HG02678 (cell line): ENCODE data around the gene TBPL1.
A peak's percentile ranks its signal among the peaks of the same experiment; 100 is the strongest.
"Not testable (repeated sequence)": the region's sequence is repeated elsewhere in the genome, so short reads cannot be mapped to it uniquely, and the experiment has no call there.

Experiments
- ATAC-seq: cut with Tn5 transposase; IDR thresholded peaks from one replicate; pipeline ENCODE4 v1.9.1; 2021; ENCODE audit warnings: mild to moderate bottlenecking, moderate library complexity; ENCODE audit not compliant: unreplicated experiment

Gene TBPL1

GRCh38 chr6:133953634-133954415 lies 801 bp downstream of the TBPL1 start:
- ATAC-seq, result no peak

DNA sequence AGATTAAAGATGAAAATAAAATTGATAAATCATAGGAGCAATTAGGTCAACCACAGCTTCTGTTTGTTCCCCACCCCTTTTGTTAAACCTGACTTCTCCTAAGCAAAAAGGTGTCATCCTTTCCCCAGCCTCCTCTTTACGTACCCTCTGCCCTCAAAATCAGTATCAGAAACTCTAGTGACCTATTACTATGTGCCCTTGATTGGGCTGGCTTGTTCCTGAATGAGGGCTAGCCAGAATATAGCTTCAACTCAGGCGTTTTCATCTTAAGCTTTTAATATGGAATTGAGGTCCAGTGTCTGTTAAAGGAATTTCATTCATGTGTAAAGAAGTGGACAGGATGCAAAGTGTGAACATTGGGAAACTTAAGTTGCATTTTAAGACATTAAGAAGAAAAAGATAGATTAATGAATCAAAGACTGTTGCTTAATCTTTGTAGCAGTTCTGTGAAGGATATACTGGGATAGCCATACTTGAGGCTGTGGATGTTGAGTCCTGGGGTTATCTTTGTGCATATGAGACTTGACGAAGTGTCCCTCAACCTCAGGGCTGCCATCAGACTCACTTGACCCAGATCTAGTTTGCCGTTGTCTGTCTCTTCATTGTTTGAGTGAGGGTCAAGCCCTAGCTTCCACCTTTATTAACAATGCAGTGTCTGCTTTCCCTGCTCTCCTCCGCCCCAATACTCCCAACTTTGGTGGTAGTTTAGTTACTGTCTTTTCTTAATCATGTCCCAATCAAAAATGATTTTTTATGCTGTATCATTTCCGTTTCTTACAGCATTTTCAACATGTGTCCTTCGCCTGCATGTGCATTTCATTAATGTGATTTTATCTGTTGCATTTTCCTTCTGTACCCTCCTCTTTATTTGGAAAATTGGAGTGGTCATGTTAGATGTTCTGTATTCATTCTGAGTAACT lies 1.9 kb downstream of the TBPL1 start:
- ATAC-seq, result no peak

DNA sequence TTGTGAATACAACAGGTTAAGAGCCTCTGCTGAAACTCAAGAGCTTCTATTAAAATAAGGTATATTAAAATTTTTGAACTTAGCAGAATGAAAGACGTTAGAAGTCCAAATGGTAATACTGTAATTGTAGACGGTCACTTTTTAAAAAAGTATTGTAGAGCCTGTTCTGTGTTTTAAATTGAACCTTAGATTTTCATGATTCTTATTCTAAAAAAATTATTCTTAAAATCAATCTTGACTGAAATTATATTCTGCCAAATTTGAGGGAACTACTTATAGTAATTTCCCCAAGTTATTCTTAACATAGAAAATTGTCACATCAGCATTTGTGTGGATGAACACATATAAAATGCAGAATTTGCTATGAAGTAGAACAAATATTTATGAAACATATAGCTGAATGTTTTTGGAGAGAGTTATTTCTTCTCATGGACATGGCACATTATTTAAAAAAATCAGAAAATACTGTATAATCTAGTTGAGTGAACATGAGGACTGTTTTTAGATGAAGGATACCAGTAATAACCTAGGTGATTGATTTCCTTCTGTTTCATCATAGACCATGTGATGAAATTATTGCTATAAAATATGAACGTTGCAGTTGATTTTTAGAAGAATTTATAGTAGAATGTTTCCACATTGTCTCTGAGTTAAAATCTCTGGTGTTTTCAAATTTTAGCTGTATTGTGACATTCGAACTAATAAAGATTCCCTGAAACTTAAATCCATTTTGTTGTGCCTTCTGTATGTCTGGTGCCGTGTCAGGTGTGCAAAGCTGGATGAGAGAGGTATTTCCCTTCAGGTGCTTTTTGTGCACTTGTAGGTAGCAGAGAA lies 2.8 kb downstream of the TBPL1 start:
- ATAC-seq, result no peak

DNA sequence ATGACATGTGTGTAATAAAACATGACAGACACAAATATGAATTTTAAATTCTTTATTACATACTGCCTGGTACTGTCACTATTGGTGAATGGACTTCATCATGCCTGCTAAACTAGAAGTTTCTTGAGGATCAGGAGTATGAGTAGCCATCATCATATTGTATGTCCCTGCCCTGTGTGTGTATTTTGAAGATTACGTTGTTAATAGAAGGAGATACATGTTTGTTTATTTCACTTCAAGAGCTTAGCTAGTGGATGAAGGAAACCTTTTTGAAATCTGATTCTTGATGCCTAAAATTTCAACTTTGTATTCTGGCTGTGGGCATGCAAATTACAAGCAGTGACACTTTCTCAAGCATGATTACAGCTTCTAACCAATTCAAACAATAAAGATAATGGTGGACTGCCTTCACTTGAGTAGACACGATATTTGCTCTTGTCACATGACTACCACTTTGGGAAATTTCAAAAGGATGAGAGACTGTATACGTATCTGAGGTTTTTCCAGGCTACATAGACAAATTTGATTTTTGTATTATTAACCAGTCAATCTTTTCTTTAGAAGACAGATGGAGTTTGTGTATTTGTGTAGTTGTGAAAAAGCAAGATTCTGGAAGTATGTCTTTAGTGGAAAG lies 3.5 kb downstream of the TBPL1 start:
- no peak for ATAC-seq

DNA sequence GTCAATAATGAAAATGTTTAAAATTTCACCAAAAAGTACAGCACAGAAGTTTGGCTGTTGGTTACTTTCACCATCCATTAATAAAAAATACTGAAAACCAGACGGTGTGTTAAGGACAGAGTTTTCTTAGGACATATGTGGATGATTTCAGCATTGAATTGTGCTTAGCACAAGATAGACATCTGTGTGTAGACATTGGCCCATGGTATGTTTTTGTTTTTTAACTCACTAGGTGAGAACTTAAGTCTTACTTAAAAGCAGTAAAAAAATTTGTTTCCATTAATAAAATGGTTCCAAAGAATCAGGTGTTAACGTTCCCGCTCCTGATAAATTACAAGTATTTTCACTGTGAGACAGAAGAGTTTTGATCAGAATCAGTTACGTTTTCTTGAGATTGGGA lies 4.2 kb downstream of the TBPL1 start:
- ATAC-seq, result no peak

- no peak for ATAC-seq
Observed at GRCh38 chr6:133957780-133958242, 4.8 kb downstream of the TBPL1 start.

DNA sequence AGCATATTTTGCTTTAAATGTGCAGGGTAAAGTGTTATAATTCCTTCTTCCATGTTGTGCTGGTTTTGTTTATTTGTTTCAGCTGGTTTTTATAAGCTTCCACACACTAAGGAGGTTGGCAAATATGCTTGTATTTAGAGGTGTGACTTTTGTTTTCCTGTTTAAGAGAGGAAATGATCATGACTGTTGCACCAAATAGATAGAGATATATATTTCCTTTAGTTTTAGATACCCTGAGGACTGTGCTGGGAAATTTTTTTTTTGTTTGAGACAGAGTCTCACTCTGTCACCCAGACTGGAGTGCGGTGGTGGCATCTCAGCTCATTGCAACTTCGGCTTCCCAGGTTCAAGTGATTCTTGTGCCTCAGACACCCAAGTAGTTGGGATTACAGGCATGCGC lies 5.8 kb downstream of the TBPL1 start:
- no peak for ATAC-seq

GRCh38 chr6:133959667-133960368 lies 6.8 kb downstream of the TBPL1 start:
- ATAC-seq, result no peak

DNA sequence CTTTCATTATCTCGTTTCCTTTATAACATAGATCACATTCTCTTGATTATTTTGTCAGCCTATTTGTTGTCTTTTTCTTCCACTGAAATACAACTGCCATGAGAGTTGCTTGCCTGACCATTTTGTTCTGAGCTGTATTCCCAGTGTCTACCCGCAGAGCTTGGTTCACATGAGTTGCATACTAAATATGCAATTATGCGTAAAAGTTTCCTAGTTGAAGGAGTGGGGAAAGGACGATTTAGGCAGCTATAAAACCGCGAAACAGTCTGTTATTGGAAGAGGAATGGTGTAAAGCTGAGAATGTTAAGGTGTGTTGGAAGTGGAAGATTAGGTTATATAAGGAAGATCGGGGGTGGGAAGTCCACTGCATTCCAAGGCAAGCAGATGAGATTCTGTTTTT lies 8.8 kb downstream of the TBPL1 start:
- ATAC-seq, result no peak

DNA sequence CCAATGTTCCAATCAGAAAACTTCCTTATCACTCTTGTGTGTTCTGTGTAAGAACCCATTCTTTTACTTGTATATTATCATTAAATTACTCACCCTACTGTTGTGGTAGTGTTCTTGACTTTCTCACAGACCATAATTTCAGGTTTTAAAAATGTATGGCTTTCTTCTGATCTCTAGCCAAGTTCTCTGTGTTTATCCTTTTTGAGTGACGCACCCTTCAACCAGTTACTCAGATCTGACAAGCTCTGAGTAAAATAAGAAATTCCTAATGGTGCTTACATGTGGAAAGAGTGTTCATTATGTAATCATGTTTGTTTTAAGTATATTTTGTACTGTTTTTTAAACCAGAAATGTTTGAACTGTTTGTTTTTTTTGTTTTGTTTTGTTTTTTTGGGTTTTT lies 11.0 kb downstream of the TBPL1 start:
- ATAC-seq, result no peak

DNA sequence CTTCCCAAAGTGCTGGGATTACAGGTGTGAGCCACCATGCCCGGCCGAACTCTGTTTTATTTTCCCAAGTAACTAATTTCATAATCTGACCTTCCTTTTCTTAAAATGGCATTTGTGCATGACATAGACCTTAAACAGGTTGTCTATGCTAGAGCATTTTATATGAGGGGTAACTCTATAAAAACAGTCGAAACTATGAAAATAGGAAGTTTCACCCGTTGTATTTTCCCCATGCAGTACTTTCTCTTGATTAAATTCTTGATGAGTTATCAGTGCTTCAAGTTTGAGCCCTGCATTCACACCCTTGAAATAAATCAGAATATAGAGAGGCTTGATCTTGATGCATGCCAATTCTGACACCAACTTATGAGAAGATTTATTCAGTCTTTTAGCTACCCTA lies 11.7 kb downstream of the TBPL1 start:
- no peak for ATAC-seq

GRCh38 chr6:133965817-133966360 lies 12.9 kb downstream of the TBPL1 start:
- ATAC-seq, result no peak

GRCh38 chr6:133966654-133967329 lies 13.8 kb downstream of the TBPL1 start:
- ATAC-seq, result peak; percentile 89

GRCh38 chr6:133967347-133967746 lies 14.3 kb downstream of the TBPL1 start:
- ATAC-seq, result no peak

GRCh38 chr6:133967835-133968234 lies 14.8 kb downstream of the TBPL1 start:
- ATAC-seq, result not testable (repeated sequence)

GRCh38 chr6:133969285-133969920 lies 16.4 kb downstream of the TBPL1 start:
- no peak for ATAC-seq

DNA sequence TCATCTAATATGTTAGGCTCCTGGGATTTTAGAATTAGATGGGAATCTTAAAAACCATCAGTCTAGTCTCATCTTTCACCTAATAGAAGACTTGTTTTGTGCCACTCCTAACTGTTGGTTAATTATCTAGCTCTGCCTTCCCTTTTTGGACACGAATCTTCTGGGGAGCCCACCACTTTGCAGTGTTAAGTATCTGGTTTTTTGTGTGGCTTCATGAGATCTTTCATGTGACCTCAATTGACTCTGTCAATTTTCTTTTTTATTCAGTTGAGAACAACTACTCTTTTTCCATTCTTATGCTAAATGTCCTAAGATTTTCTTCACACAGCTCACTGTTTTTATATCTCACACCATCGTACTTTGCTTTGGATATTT lies 16.9 kb downstream of the TBPL1 start:
- no peak for ATAC-seq

DNA sequence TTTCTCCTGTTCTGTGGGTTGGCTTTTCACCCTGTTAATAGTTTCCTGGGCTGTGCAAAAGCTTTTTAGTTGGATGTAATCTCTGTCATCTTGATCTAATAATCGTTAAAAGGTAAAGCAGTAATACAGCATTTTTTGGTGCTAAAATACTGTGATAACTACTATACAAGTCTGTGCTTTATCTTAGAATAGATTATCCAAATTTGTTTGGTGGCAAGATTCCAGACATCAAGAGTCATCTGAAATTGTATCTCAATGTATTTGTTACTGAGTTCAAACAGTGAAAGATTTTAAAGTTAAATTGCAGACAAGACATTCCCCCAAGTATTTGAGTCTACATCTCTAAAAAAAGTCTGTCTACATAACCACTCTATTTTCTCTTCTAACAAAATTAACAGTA lies 18.8 kb downstream of the TBPL1 start:
- ATAC-seq, result no peak

DNA sequence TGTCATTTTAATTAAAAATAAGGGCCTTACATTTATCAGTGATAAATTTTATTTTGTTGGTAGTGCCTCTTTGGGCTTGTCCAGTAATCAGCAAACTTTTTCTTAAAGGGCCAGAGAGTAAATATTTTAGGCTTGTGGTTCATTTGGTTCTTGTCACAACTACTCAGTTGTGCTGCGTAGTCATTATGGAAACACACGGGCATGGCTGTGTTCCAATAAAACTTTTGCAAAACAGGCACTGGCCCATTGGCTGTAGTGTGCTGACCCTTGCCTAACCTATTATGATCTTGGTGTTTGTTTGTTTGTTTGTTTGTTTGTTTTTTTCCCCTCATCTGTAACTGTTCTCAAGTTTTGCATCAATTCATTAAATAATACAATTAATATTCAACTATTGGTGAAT lies 19.4 kb downstream of the TBPL1 start:
- ATAC-seq, result no peak
